SK-N-SH (cell line): ENCODE measurements around the gene ZNF593OS.

Experiments
- CHD2 ChIP-seq: fragments of 150-350 bp; IDR thresholded peaks from 2 replicates; pipeline ENCODE4 v1.6.1; 2018; ENCODE audit warnings: low read length; ENCODE audit not compliant: partially characterized antibody
- CTCF ChIP-seq: fragments of 200-600 bp; sonication (generic); IDR thresholded peaks from 2 replicates; pipeline ENCODE4 v1.6.1; 2017; ENCODE audit warnings: antibody characterized with exemption, mild to moderate bottlenecking, moderate library complexity
- EP300 ChIP-seq, 2 experiments: IDR thresholded peaks; 2 replicates each; pipeline versions ENCODE4 v1.4.0 to v1.6.1; 2012; ENCODE audit warnings: borderline replicate concordance in 1 of 2, low read depth in 1 of 2, low read length in 1 of 2
- EZH2phosphoT487 ChIP-seq: fragments of 200-600 bp; sonication (generic); IDR thresholded peaks from 2 replicates; pipeline ENCODE4 v1.6.1; 2017; ENCODE audit warnings: low read depth, mixed run types, mild to moderate bottlenecking, antibody characterized with exemption, moderate library complexity, borderline replicate concordance
- GABPA ChIP-seq: IDR thresholded peaks from 2 replicates; pipeline ENCODE4 v1.4.0; 2012; ENCODE audit warnings: low read depth, mild to moderate bottlenecking
- IRF3 ChIP-seq: fragments of 150-350 bp; IDR thresholded peaks from 2 replicates; pipeline ENCODE4 v1.6.1; 2016; ENCODE audit warnings: mild to moderate bottlenecking, low read depth, low read length
- MAX ChIP-seq: IDR thresholded peaks from 2 replicates; pipeline ENCODE4 v1.4.0; 2012; ENCODE audit warnings: low read depth
- NFIC ChIP-seq: IDR thresholded peaks from 2 replicates; pipeline ENCODE4 v1.4.0; 2012; ENCODE audit warnings: borderline replicate concordance
- POLR2AphosphoS5 ChIP-seq: IDR thresholded peaks from 2 replicates; pipeline ENCODE4 v1.6.1; 2012; ENCODE audit warnings: low read depth, low read length
- RAD21 ChIP-seq: IDR thresholded peaks from 2 replicates; pipeline ENCODE4 v1.6.1; 2012; ENCODE audit warnings: mild to moderate bottlenecking, low read length
- RFX5 ChIP-seq: IDR thresholded peaks from 2 replicates; pipeline ENCODE4 v1.6.1; 2012; ENCODE audit warnings: mild to moderate bottlenecking, improper control_type of control experiment, low read length

GRCh38 chr1:26197813-26198212 lies 26.2 kb upstream of the ZNF593OS start:
- TF ChIP-seq RAD21 (no peak), CTCF (no peak), RFX5 (no peak), IRF3 (no peak), POLR2AphosphoS5 (no peak), NFIC (no peak), CHD2 (no peak), EP300 (IDR thresholded peaks at IDR 0.05; ENCODE audit: borderline replicate concordance in 1 of 2, low read depth in 1 of 2, low read length in 1 of 2) (no peak), GABPA (no peak), EZH2phosphoT487 (no peak), MAX (no peak)
